ENCODE data around the gene YBX2. TPM values are rescaled to one million over a fixed set of nuclear protein-coding genes. Genes with fewer than 3 reads are reported as not detected.

Gene YBX2
- polyA plus RNA-seq, 12 donors, result 0.41 to 6.7 (median 2.3) TPM; not detected in 1

DNA sequence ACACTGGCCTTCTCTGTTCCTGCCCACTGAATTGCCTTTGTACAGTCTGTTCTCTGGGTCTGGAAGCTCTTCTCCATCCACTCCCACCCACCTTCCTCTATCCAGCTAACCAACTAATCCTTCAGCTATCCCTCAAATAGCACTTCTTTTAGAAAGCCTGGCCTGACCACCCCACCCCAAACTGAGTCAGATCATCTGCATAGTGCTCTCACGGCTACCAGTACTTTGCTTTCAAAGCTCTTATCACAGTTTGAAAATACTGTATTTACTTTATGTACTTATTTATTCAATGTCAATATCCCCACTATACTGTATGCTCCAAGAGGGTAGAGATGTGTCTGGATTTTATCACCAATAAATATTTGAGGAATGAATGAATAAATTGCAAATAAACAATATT, 27.7 kb downstream of the YBX2 start:
- DNase-seq, result no peak

DNA sequence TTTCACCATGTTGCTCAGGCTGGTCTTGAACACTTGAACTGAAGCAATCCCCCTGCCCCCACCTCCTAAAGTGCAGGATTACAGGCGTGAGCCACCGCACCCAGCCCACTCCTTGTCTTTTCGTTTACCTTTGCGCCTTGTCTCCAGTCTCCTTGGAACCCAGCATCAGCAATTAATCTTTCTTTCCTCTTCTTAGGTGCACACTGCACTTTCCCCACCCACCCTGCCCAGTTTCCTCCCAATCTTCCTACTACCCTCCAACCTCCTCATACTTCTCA, 30.7 kb downstream of the YBX2 start:
- no peak for DNase-seq

DNA sequence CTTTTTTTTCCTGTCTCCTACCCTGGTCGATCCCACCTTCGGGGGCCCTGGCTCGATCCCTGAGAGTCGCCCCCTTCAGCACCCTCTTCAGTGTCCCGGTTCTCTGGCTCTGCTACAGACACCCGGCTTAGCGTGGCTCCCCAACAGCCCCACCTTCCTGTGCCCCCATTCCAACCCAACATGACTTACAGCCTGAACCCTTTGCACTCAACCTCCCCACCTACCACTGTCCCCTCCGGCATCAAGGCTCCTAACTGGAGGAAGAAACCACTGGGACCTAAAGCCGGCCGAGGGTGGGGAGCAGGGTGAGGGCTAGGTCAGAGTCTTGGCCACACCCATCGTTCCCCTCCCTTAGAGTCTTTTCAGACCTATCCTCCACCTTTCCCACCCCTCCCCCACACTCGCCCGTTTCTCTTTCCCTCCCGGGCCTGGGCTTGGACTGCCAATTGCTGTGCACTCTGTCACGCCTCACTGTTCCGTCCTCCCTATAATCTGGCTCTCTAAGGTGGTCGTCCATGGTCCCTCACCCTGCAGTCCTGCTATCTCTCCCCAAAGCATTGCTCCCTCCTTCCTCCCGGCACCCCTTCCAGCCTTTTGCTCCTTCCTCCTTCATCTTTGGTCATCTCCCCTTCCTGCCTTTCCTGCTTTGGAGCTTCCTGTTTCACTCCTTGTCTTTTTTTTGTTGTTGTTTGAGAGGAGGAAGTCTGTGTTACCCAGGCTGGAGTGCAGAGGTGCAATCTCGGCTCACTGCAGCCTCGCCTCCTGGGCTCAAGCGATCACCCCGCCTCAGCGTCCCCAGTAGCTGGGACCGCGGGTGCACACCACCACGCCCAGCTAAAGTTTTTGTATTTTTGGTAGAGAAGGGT, 31.3 kb downstream of the YBX2 start:
- no peak for DNase-seq

DNA sequence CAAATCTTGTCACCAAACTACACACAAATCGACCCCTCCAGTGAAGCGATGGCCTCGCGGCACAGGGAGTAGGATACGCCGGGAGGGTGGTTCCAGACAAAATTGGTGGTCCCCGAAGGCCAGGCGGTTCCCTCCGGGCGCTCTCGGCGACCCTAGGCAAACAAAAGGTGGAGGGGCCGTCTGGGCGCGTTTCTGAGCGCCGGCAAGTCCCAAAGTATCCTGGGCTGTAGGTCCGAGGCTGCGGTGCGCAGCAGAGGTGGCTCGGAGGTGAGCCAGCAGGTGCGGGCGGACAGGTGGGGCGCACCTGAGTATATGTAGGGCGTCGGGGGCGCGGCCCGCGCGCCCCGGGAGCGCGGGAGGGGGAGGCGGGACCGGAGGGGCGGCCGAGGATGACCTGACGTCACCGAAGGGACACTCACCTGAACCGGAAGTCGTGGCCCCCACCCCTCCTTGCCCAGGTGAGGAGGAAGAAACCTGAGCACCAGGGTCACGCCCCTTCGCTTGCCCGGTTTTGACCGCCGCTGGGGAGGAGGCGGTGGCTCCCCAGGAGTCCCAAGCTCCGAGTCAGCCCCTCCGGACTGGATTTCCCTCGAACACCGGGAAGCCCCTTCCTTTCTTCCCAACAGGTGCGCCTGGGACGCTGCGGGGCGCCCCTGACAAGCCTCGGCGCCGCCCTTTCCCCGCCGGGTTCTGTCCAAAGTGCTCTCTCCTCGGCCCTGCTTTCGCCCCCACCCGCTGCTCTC, 32.1 kb downstream of the YBX2 start, which contains the start of gene CLDN7:
Gene CLDN7, minus strand, starts transcription at position 287 of the 743 bp plus-strand sequence. CDS start 435 bp downstream, outside the sequence.
- no peak for DNase-seq

DNA sequence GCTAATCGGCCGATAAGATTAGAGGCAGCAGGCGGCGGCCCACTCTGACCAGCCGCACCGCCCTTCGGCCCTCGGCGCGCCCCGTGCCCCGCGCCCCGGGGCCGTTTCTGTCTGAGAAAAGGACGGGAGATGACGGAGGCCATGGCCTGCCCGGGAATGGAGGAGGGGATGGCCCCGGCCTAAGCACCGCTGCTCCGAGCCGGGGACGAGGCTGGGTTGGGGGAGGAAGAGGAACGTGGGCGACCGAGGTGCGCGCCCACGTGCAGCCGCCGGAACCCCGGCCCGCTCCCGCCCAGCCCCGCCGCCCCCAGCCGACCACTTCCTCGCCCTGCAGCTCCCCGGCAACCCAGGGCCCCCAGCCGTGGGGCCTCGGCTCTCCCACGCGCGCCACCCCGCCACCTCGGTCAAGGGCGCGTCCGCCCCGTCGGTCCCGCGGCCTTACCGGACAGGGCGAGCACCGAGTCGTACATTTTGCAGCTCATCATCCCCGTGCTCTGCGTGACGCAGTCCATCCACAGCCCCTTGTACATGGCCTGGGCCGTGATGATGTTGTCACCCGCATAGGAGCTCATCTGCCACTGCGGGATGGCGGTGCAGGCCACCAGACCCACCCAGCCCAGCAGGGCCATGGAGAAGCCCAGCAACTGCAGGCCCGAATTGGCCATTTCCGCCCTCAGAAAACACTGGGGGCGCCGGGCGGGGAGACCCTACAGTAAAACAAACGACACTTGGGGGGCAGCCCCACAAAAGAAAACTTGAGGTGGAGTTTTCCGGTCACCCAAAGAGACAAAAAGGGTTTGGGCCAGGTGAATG, 32.9 kb downstream of the YBX2 start:
- no peak for DNase-seq

DNA sequence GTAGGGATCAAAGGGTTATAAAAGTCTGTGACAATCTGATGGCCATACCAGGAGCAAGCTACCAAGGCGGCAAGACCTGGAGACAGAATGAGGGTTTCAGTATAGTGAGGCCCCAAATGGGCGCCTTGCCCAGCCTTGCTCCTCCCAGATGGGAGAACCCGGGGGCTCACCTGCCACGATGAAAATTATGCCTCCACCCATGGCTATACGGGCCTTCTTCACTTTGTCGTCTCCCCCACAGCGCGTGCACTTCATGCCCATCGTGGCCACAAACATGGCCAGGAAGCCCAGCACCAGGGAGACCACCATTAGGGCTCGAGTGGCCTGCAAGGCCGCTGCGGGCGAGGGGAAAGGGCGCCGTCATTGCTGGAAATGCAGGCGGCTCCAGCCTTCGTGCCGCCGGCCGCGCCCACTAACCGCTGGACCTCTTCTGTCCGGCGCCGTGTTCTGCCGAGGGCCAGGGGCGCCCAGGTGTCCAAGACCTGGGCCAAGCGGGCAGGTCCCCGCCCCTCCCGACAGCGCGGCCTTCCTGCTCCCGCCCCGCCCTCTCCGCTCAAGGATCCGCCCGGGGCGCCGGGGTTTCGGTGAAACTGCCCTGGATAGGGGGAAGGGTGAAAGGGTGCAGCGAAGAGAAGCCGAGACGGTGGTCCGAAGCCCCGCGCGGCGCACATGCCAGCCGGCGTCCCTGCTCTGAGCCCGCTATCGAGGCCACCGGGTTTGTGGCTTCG, 33.6 kb downstream of the YBX2 start:
- no peak for DNase-seq

DNA sequence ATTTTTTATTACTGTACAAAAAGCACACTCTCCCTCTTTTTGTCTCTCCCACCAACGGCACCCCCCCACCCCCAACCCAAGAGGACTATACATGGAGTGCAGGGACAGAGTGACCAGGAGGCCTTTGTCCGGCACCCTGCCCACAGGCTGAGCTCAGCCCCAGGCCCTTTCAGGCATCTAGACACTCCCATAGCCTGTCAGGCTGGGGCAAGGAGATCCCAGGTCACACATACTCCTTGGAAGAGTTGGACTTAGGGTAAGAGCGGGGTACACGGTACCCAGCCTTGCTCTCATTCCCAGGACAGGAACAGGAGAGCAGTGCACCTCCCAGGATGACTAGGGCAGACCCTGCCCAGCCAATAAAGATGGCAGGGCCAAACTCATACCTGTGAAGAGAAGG, 34.3 kb downstream of the YBX2 start:
- DNase-seq, result no peak

DNA sequence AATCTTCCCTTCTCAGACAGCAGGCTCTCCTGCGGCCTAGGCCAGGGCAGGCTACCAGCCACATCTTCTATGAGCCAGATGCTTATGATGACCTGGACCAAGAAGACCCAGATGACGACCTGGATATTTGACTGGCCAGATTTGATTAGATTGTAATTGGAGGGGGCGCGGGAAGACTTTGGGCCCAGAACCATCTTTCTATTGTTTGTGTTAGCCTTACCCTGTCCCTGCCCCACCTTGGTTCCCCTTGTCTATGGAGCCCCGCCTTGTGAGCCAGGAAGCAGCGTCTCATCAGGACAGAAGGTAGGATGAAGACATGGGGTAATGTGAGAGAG, 34.9 kb downstream of the YBX2 start:
- DNase-seq, result no peak

DNA sequence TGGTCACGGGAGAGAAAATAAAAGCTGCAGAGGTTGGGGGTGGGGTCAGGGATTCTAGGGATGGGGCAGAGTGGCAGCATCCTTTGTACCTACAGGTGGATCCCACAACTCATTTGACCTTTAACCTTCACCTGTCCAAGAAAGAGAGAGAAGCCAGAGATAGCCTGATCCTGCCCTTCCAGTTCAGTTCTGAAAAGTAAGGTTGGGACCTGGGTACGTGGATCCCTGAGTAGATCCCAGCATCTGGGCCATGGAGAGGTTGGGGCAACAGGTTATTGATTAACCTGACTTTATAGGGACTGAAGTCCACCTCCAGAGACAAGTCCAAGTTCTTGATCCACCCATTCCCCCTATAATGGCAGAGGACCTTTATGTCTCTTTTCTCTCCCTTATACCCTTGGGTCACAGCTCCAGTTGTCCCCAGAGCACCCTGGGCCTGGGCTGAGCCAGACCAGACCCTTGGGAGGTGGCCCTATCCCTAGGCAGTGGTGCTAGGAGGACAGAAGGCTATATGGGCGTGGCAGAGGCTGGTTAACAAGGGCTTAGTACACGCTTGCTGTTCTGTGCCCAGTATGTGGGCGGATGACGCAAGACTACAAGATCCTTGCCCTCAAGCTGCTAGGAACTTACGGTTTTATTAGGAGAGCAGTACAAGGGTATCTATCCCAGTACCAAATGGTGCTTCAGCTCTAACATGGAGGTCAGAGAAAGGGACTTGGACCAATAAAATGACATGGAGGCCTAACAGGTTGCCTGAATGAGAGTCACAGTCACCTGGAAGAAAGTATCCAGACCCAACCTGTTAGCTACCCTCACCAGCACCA, 35.5 kb downstream of the YBX2 start:
- DNase-seq, result no peak

DNA sequence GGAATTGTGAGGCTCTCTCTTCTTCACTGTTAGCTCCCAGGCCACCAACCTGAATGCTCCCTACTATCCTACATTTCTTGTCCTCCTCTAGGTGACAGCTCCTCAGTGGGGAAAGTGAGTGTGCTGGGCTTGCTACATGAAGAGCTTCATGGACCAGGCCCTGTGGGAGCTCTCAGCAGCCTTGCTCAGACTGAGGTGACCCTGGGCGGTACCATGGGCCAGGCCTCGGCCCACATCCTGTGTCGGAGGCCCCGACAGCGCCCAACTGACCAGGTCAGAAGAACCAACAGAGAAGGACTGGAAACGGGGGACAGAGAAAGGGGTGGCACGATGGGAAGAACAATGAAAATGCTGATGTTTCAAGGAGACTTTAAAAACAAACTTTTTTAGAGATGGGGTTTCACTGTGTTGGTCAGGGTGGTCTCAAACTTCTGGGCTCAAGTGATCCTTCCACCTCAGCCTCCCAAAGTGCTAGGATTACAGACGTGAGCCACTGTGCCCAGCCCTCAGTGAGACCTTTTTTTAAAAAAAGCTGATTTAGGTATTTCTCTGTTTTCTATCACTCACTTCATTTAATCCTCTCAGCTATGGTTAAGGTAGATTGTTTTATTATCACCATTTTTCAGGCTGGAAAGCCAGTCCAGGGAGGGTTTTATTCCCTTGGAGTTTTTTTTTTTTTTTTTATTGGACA, 37.5 kb downstream of the YBX2 start:
- DNase-seq, result no peak

DNA sequence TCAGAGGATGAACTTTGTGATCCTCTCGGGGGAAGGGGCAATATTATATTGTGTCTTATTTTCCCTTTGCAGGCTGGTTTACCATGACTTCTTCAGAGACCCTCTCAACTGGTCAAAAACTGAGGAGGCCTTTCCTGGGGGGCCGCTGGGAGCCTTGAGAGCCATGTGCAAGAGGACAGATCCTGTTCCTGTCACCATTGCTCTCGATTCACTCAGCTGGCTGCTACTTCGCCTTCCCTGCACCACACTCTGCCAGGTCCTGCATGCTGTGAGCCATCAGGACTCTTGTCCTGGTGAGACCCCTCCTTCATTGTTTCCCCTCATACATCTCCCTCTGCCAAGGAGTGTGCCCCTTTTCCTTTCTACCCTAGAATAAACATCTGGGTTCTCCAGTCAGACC, 39.9 kb downstream of the YBX2 start:
- no peak for DNase-seq

DNA sequence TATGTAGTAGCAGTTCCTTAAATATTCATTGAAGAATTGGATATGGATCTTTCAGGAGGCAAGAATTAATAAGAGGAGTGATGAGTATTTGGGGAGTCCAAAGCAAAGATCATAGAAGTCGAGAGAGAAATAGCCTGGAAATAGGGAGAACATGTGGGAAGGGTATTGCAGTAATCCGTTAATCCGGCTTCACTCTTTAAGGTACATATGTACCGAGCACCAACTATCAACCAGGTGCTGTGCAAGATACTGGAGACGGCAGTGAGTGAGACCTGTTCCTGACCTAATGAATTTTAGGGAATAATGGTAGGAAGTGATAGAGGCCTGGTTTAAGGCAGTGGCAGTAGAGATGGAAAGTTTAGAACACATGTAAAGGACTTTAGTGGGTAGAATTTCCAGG, 41.4 kb downstream of the YBX2 start:
- DNase-seq, result no peak

DNA sequence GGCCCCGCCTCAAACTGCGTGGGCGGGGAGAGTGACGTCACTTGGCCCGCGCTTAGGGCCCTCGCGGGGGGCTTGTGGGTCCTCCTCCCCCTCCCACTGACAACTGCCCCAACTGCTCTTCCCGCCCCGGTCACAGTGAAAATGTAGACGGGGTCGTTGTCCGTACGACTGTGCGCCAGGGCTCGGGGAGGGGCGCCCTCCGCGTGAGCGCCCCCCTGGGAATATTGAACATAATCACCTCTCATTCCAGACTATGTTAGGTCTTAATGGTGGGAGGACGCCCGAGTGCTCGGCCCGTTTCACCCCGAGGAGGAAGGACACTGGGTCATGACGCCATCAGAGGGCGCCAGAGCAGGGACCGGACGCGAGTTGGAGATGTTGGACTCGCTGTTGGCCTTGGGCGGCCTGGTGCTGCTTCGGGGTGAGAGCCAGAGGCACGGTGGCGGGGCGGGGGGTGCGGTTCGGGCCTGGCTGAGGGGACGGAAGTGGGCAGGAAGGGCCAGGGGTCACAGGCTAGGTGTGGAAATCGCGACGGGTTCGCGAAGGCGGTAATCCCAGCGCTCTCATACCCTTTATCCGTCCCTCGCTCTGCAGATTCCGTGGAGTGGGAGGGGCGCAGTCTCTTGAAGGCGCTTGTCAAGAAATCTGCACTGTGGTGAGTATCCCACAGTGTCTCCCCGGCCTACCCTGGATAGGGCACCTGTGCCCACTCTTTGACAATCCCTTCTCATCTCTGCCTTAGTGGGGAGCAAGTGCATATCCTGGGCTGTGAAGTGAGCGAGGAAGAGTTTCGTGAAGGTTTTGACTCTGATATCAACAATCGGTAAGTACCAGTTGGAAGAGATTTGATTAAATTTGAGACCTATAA, 42.0 kb downstream of the YBX2 start, which contains the start of gene ELP5:
Gene ELP5, plus strand, starts transcription at position 40 of the 868 bp plus-strand sequence. Its CDS starts 336 bp downstream, at position 376.
- peak; percentile 95 for DNase-seq

DNA sequence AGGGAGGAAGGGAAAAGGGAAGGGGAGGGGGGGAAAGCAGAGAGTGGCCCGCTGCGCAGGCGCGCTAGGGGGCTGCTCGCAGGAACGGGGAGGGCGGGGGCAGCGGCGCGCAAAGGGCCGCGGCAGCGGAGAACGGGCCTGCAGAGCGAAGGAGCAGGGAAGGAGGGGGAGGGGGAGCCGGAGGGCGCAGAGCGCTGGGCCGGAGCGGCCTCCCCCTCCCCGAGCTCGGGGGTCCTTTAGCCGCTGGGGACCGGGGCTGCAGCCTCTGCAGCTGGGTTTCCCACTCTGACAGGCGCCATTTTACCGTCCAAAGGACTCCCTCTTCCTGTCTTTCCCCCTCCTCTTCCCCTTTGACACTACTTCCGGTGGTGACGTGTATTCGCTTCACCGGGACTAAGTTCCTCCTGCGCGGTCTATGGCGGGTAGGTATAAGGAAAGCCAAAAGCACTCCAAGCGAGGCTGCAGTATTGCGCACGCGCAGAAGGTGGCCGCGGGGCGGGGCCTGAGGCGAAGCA, 42.7 kb downstream of the YBX2 start, which contains the start of gene CTDNEP1:
Gene CTDNEP1, minus strand, starts transcription at position 74 of the 515 bp plus-strand sequence. CDS start 438 bp downstream, outside the sequence.
- peak; percentile 100 for DNase-seq

DNA sequence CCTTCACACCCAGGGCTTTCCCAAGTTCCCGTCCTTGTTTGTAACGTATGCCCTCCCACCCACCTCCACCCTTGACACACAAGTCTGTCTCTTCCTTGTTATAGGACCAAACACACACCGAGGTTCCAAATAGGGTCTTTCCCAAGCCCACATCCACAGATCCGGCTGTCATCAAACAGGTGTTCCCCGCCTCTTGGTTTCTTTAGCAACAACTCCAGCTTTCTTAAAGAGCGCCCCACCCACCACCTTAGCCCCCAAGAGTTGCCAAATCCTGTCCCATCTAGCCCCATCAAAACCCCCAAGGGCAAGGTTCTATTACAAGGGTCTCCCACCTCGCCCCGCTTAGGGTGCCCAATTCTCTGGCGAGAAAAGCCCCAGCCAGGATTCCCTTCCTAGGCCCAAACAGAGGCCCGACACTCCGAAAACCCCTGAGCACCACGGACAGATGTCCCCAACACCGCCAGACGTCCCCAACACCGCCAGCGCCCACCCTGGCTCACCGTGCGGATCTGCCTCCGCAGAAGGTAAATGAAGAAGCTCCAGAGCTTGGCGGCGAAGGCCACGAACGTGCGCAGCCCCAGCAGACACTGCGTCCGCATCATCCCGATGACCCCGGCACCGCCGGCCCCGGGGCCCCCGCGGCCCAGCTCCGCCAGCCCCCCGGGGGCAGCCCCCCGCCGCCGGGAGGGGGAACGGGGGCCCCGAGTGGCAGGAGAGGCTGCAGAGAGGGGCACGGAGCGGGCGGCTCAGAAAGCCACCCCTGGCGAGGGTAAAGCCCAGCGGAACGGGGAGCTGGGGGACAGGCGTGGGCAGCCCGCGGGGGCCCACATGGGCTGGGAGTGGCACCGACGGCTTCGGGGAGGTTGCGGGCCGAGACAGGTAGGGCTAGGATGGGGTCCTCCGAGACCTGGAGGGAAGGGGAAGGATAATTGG, 43.5 kb downstream of the YBX2 start:
- DNase-seq, result no peak

DNA sequence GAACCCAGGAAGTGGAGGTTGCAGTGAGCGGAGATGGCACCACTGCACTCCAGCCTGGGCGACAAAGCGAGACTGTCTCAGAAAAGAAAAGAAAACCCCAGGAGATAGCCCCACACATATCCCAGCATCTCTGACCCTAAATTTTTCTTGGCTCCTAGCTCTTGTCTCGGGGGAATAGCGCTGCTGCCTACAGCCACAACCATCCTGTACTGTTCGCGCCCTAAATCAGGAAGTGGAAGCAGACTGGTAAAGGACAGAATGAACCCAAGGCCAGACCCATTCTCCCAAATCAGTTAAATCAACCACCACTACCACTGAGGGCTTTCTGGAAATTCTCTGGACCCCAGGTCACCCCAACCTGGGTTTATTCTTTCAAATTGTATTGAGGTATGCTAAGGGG, 44.6 kb downstream of the YBX2 start:
- no peak for DNase-seq

DNA sequence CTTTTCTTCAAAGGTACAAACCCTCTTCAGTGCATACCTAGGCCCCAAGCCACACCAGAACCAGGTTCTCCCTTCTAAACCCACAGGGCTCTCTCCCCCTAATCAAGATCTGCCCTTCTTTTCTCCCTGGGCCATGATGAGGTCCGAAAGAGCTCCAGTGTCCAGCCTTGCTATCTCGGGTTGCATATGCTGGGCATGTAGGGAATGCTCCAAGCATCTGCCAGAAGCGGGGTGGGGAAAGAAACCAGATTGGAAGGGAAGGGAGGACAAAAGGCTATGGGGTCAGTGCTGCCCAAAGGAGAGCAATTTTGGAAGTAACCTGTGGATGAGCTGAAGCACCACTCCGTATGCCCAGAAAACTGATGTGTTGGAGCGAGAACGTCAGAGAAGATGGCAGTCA, 45.2 kb downstream of the YBX2 start:
- no peak for DNase-seq

DNA sequence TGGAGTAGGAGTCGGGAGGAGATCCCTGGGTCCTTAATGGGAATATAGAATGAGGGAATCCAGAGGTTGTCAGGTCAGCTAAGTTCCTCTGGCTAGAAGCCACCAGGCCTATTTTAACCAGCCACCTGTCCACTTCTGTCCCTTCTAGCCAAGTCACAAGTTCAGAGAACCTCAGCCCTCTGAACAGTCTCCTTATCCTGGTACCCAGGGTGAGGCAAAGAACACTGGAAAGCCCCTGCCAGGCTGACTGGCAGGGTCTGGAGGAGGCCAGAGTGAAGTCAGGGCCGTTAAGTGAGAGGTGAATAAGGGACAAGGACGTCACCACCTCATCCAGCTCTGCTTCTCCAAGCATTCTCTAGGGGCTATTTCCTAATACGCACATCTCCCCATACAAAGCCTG, 45.6 kb downstream of the YBX2 start:
- DNase-seq, result no peak

All from muscle of arm (tissue), 12 donors.